Measurements from ENCODE around the gene DPYSL4.

The DPYSL4 gene

DNA sequence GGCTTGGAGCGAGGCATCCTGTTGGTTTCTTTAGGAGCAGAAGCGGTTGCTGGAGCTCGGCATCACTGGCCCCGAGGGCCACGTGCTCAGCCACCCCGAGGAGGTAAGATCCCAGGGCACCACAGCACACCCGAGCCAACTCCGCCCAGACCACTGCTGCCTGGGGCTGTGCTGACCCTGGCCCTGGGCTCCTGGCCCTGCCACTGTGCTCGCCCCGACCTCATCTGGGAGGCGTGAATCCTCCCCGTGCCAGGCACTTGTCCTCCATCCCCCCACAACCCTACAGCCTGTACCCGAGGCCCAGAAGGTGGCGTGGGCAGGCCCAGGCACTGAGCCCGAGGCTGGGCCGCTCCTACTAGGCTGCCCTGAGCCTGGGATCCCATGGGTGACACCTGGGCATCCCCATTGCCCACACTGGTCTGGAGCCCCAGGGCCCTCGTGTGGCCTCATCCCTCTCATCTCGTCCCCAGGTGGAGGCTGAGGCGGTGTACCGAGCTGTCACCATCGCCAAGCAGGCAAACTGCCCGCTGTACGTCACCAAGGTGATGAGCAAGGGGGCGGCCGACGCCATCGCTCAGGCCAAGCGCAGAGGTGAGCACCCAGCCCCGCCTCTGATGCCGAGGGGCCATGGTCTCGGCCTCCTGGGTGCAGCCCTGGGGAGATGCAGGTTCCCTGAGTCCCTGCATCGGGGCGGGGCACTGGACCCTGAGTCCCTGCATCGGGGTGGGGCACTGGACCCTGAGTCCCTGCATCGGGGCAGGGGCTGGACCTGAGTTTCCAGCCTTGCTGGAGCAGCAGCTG lies 11.8 kb downstream of the DPYSL4 start:
- H3K9me3 ChIP-seq (ENCODE audit: control insufficient read depth, low read length) = no peaks in the 10 kb centered on the region
- no peak overlapping the region for H3K9ac ChIP-seq (ENCODE audit: low read length)
- no peaks in the 10 kb centered on the region for H3K27me3 ChIP-seq (ENCODE audit: control insufficient read depth, insufficient read depth, low read length)
- no peak overlapping the region for H3K4me3 ChIP-seq (ENCODE audit: low read length)
- H3K36me3 ChIP-seq (ENCODE audit: control insufficient read depth, insufficient read depth, low read length) = no peaks in the 10 kb centered on the region
- H3K4me1 ChIP-seq (ENCODE audit: control insufficient read depth, insufficient read depth, low read length) = no peaks in the 10 kb centered on the region

GRCh38 chr10:132199268-132199853 lies 12.6 kb downstream of the DPYSL4 start:
- H3K9me3 ChIP-seq (ENCODE audit: control insufficient read depth, low read length) = no peaks in the 10 kb centered on the region
- no peaks in the 10 kb centered on the region for H3K36me3 ChIP-seq (ENCODE audit: control insufficient read depth, insufficient read depth, low read length)
- H3K9ac ChIP-seq (ENCODE audit: low read length) = no peak overlapping the region
- no peaks in the 10 kb centered on the region for H3K27me3 ChIP-seq (ENCODE audit: control insufficient read depth, insufficient read depth, low read length)
- H3K4me3 ChIP-seq (ENCODE audit: low read length) = no peak overlapping the region
- no peaks in the 10 kb centered on the region for H3K4me1 ChIP-seq (ENCODE audit: control insufficient read depth, insufficient read depth, low read length)

DNA sequence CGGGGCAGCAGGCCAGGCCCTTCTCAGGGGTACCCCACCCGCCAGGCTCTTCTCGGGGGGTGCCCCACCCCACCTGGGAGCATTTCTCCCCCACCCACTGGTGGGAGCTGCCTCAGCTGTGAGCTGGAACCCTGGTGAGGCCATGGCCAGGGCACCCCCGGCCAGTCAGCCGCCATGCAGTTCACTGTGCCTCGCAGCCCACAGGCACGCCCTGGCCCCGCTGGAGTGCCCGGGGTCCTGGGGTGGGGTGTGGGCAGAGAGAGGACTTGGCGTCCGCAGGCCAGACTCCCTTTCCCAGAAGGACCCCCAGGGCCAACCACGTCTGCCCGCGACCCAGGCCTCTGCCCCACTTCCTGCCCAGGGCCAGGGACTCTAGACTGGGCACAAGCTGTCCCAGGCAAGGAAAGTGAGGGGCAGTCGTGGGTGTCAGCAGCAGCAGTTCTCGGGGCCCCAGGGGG lies 13.1 kb downstream of the DPYSL4 start:
- Histone ChIP-seq H3K36me3 (ENCODE audit: control insufficient read depth, insufficient read depth, low read length) (no peaks in the 10 kb centered on the region), H3K4me3 (ENCODE audit: low read length) (no peak overlapping the region), H3K27me3 (ENCODE audit: control insufficient read depth, insufficient read depth, low read length) (no peaks in the 10 kb centered on the region), H3K9me3 (ENCODE audit: control insufficient read depth, low read length) (no peaks in the 10 kb centered on the region), H3K4me1 (ENCODE audit: control insufficient read depth, insufficient read depth, low read length) (no peaks in the 10 kb centered on the region), H3K9ac (ENCODE audit: low read length) (no peak overlapping the region)

GRCh38 chr10:132200344-132201110 lies 13.8 kb downstream of the DPYSL4 start:
- Histone ChIP-seq H3K36me3 (ENCODE audit: control insufficient read depth, insufficient read depth, low read length) (no peaks in the 10 kb centered on the region), H3K9me3 (ENCODE audit: control insufficient read depth, low read length) (no peaks in the 10 kb centered on the region), H3K9ac (ENCODE audit: low read length) (no peak overlapping the region), H3K4me3 (ENCODE audit: low read length) (no peak overlapping the region), H3K27me3 (ENCODE audit: control insufficient read depth, insufficient read depth, low read length) (no peaks in the 10 kb centered on the region), H3K4me1 (ENCODE audit: control insufficient read depth, insufficient read depth, low read length) (no peaks in the 10 kb centered on the region)

- Histone ChIP-seq H3K36me3 (ENCODE audit: control insufficient read depth, insufficient read depth, low read length) (no peaks in the 10 kb centered on the region), H3K9me3 (ENCODE audit: control insufficient read depth, low read length) (no peaks in the 10 kb centered on the region), H3K4me3 (ENCODE audit: low read length) (no peak overlapping the region), H3K27me3 (ENCODE audit: control insufficient read depth, insufficient read depth, low read length) (no peaks in the 10 kb centered on the region), H3K4me1 (ENCODE audit: control insufficient read depth, insufficient read depth, low read length) (no peaks in the 10 kb centered on the region), H3K9ac (ENCODE audit: low read length) (no peak overlapping the region)
These were observed 14.6 kb downstream of the DPYSL4 start for GRCh38 chr10:132201111-132201969.

DNA sequence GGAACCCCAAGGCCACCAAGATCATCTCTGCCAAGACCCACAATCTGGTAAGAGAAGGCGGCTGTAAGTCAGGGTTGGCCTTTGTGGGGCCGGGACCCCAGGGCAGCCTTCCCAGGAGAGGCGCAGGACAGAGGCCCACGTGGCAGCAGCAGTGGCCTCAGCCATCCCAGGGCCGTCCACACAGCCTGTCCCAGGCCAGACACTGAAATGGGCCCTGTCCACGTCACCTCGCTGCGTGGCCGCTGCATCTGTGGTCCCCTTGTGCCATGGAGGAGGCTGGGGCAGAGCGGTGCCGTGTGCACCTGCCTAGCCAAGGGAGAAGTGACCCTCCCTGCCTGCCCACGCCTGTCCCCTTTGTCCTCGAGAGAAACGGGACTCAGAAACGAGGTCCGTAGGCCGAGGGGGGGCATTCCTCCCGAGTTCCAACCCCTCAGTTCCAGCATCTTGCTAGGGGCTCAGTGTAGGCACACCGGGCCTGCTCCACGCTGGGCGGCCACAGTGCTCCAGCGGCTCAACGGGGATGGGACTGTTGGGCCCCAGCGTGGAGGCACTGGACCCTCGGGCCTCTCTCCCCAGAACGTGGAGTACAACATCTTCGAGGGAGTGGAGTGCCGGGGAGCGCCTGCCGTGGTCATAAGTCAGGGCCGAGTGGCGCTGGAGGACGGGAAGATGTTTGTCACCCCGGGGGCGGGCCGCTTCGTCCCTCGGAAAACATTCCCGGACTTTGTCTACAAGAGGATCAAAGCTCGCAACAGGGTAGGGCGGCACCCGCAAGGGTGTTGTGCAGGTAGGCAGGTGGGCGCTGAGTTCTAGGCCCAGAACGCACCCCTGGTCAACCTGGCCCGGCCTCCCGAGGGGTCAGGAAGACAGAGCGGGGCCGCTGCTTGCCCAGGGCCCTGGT lies 15.6 kb downstream of the DPYSL4 start:
- H3K4me1 ChIP-seq (ENCODE audit: control insufficient read depth, insufficient read depth, low read length) = no peaks in the 10 kb centered on the region
- H3K9ac ChIP-seq (ENCODE audit: low read length) = no peak overlapping the region
- H3K4me3 ChIP-seq (ENCODE audit: low read length) = no peak overlapping the region
- no peaks in the 10 kb centered on the region for H3K9me3 ChIP-seq (ENCODE audit: control insufficient read depth, low read length)
- H3K27me3 ChIP-seq (ENCODE audit: control insufficient read depth, insufficient read depth, low read length) = no peaks in the 10 kb centered on the region
- H3K36me3 ChIP-seq (ENCODE audit: control insufficient read depth, insufficient read depth, low read length) = no peaks in the 10 kb centered on the region

DNA sequence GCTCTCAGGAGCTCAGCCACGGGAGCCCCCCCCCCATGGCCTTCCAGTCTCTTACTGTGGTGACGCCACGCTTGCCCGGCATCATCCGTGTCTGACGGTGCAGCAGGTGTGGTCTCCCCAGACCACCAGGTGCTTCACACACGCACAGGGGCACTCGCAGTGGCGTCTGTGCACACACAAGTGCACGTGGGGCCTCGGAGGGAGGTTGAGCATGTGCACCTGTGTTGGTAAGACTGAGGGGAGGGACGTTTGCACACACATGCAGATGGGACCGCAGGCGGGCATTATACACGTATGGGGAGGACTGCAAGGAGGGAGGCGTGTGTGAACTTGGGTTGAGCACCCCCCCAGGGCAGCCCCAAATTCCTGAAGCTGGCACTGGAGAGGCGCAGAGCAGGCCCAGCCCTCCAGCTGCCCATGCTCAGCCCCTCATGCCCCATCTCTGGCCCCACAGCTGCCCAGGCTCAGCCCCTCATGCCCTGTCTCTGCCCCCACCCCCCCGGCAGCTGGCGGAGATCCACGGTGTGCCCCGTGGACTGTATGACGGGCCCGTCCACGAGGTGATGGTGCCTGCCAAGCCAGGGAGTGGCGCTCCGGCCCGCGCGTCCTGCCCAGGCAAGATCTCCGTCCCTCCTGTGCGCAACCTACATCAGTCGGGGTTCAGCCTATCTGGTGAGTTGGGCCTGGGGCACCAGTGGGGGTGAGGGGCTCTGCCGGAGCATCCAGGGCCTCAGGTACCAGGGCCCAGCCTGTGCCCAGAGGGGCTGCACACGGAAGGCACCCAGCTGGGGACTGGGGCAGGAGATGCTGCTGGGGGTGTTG lies 16.7 kb downstream of the DPYSL4 start:
- Histone ChIP-seq H3K27me3 (ENCODE audit: control insufficient read depth, insufficient read depth, low read length) (no peaks in the 10 kb centered on the region), H3K9ac (ENCODE audit: low read length) (no peak overlapping the region), H3K4me1 (ENCODE audit: control insufficient read depth, insufficient read depth, low read length) (no peaks in the 10 kb centered on the region), H3K36me3 (ENCODE audit: control insufficient read depth, insufficient read depth, low read length) (no peaks in the 10 kb centered on the region), H3K4me3 (ENCODE audit: low read length) (no peak overlapping the region), H3K9me3 (ENCODE audit: control insufficient read depth, low read length) (no peaks in the 10 kb centered on the region)

GRCh38 chr10:132204078-132204780 lies 17.5 kb downstream of the DPYSL4 start:
- Histone ChIP-seq H3K4me3 (ENCODE audit: low read length) (no peak overlapping the region), H3K36me3 (ENCODE audit: control insufficient read depth, insufficient read depth, low read length) (no peaks in the 10 kb centered on the region), H3K27me3 (ENCODE audit: control insufficient read depth, insufficient read depth, low read length) (no peaks in the 10 kb centered on the region), H3K4me1 (ENCODE audit: control insufficient read depth, insufficient read depth, low read length) (no peaks in the 10 kb centered on the region), H3K9me3 (ENCODE audit: control insufficient read depth, low read length) (no peaks in the 10 kb centered on the region), H3K9ac (ENCODE audit: low read length) (no peak overlapping the region)

- no peaks in the 10 kb centered on the region for H3K27me3 ChIP-seq (ENCODE audit: control insufficient read depth, insufficient read depth, low read length)
- H3K36me3 ChIP-seq (ENCODE audit: control insufficient read depth, insufficient read depth, low read length) = no peaks in the 10 kb centered on the region
- no peak overlapping the region for H3K4me3 ChIP-seq (ENCODE audit: low read length)
These were observed 18.2 kb downstream of the DPYSL4 start for GRCh38 chr10:132204781-132205473.

More at GRCh38 chr10:132204781-132205473, 18.2 kb downstream of the DPYSL4 start:
- Histone ChIP-seq H3K9ac (ENCODE audit: low read length) (no peak overlapping the region), H3K9me3 (ENCODE audit: control insufficient read depth, low read length) (no peaks in the 10 kb centered on the region), H3K4me1 (ENCODE audit: control insufficient read depth, insufficient read depth, low read length) (no peaks in the 10 kb centered on the region)
